ENCODE measurements around the gene METAP1D. TPM values are rescaled to one million over a fixed set of nuclear protein-coding genes. Genes with fewer than 3 reads are reported as not detected.

Gene METAP1D
- total RNA-seq, 1 experiment from 2014 or later, result 8.6 TPM

- no peak for DNase-seq (ENCODE audit: low read depth, low spot score)
- no TSS peak for BruUV-seq (replicated peaks)
- intact Hi-C loops (cut with micrococcal nuclease; ENCODE audit: unreplicated experiment), result no loop called here
- H3K27me3 ChIP-seq (ENCODE audit: control insufficient read depth, insufficient read depth, low read length), result no peaks in the 10 kb centered on the region
- in situ Hi-C loops (cut with HindIII; ENCODE audit: low pct_unique_long_range_greater_than_20kb, low sequenced_read_pairs), result no loop called here
- ChIA-PET POLR2A (interaction anchor here (0.6 to 0.7 kb wide), 2 partner anchors 29 to 191 kb away, joined by 8 to 13 read pairs; no protein-coding TSS in a partner anchor), CTCF (interaction anchor here (0.5 to 0.7 kb wide), 2 partner anchors 75 to 296 kb away, joined by 5 to 7 read pairs; no protein-coding TSS in a partner anchor)
- no peak overlapping the region for H3K4me3 ChIP-seq (ENCODE audit: low read depth in 2 of 2, low read length in 2 of 2)
- no peaks in the 10 kb centered on the region for H3K36me3 ChIP-seq (ENCODE audit: control insufficient read depth, insufficient read depth, low read length)
- TF ChIP-seq, protein P1, sequence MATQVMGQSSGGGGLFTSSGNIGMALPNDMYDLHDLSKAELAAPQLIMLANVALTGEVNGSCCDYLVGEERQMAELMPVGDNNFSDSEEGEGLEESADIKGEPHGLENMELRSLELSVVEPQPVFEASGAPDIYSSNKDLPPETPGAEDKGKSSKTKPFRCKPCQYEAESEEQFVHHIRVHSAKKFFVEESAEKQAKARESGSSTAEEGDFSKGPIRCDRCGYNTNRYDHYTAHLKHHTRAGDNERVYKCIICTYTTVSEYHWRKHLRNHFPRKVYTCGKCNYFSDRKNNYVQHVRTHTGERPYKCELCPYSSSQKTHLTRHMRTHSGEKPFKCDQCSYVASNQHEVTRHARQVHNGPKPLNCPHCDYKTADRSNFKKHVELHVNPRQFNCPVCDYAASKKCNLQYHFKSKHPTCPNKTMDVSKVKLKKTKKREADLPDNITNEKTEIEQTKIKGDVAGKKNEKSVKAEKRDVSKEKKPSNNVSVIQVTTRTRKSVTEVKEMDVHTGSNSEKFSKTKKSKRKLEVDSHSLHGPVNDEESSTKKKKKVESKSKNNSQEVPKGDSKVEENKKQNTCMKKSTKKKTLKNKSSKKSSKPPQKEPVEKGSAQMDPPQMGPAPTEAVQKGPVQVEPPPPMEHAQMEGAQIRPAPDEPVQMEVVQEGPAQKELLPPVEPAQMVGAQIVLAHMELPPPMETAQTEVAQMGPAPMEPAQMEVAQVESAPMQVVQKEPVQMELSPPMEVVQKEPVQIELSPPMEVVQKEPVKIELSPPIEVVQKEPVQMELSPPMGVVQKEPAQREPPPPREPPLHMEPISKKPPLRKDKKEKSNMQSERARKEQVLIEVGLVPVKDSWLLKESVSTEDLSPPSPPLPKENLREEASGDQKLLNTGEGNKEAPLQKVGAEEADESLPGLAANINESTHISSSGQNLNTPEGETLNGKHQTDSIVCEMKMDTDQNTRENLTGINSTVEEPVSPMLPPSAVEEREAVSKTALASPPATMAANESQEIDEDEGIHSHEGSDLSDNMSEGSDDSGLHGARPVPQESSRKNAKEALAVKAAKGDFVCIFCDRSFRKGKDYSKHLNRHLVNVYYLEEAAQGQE (IDR thresholded peaks at IDR 0.05; ENCODE audit: insufficient read depth in 1 of 2, low read depth in 2 of 2, low read length in 1 of 2), result no peak
- no peak overlapping the region for H3K27ac ChIP-seq (ENCODE audit: low read length)
- H3K4me1 ChIP-seq (ENCODE audit: control insufficient read depth, insufficient read depth, low read length), result no peaks in the 10 kb centered on the region
- no peak for ATAC-seq
- no peaks in the 10 kb centered on the region for H3K9me3 ChIP-seq (ENCODE audit: control insufficient read depth, insufficient read depth, low read depth, low read length)
Measured at GRCh38 chr2:172128484-172128883, 128.7 kb downstream of the METAP1D start.

DNA sequence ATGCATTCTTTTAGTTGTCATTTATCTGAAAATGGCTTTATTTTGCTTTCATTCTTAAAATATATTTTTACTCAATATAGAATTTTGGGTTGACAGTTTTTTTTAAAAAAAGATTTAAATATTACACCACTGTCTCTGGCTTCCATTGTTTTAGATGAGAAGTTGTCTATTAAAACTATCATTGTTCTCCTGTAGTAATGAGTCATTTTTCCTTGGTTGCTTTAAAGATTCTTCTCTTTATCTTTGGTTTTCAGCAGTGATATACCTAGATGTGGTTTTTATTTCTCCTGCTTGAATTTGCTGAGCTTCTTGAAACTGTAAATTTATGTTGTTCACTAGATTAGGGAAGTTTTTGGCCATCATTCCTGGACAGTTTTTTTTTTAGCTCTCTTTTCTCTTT is 129.7 kb downstream of the METAP1D start:
- no TSS peak for BruUV-seq (replicated peaks)
- ATAC-seq (no peak), DNase-seq (ENCODE audit: low read depth, low spot score) (no peak)
- intact Hi-C loops (cut with micrococcal nuclease; ENCODE audit: unreplicated experiment), result no loop called here
- CTCF ChIA-PET, result interaction anchor here (0.6 kb wide), 1 partner anchor 426 kb away, joined by 7 read pairs; no protein-coding TSS in a partner anchor
- Histone ChIP-seq H3K4me3 (ENCODE audit: low read depth in 2 of 2, low read length in 2 of 2) (no peak overlapping the region), H3K27ac (ENCODE audit: low read length) (no peak overlapping the region), H3K36me3 (ENCODE audit: control insufficient read depth, insufficient read depth, low read length) (no peaks in the 10 kb centered on the region), H3K9me3 (ENCODE audit: control insufficient read depth, insufficient read depth, low read depth, low read length) (no peaks in the 10 kb centered on the region), H3K27me3 (ENCODE audit: control insufficient read depth, insufficient read depth, low read length) (no peaks in the 10 kb centered on the region), H3K4me1 (ENCODE audit: control insufficient read depth, insufficient read depth, low read length) (no peaks in the 10 kb centered on the region)
- POLR2A ChIA-PET, result interaction anchor here (0.6 kb wide), 1 partner anchor 11 kb away, joined by 6 read pairs; no protein-coding TSS in a partner anchor
- in situ Hi-C loops (cut with HindIII; ENCODE audit: low pct_unique_long_range_greater_than_20kb, low sequenced_read_pairs), result no loop called here
- TF ChIP-seq TCF7L2 (IDR thresholded peaks at IDR 0.05; ENCODE audit: low read depth, low read length), result no peak
- no peak for TF ChIP-seq SIN3A (IDR thresholded peaks at IDR 0.05; ENCODE audit: borderline replicate concordance, insufficient read depth, low read depth, low read length)
- TF ChIP-seq, protein P1 (IDR thresholded peaks at IDR 0.05; ENCODE audit: insufficient read depth in 1 of 2, low read depth in 2 of 2, low read length in 1 of 2), result no peak
- TF ChIP-seq, protein P2, sequence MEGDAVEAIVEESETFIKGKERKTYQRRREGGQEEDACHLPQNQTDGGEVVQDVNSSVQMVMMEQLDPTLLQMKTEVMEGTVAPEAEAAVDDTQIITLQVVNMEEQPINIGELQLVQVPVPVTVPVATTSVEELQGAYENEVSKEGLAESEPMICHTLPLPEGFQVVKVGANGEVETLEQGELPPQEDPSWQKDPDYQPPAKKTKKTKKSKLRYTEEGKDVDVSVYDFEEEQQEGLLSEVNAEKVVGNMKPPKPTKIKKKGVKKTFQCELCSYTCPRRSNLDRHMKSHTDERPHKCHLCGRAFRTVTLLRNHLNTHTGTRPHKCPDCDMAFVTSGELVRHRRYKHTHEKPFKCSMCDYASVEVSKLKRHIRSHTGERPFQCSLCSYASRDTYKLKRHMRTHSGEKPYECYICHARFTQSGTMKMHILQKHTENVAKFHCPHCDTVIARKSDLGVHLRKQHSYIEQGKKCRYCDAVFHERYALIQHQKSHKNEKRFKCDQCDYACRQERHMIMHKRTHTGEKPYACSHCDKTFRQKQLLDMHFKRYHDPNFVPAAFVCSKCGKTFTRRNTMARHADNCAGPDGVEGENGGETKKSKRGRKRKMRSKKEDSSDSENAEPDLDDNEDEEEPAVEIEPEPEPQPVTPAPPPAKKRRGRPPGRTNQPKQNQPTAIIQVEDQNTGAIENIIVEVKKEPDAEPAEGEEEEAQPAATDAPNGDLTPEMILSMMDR (IDR thresholded peaks at IDR 0.05), result no peak

Other genes with a start within 250 kb of the METAP1D start
- 17.8 TPM for gene SLC25A12, start 105.7 kb upstream of the METAP1D start, total RNA-seq (2021; ENCODE audit: unreplicated experiment)
- 74.7 TPM for gene HAT1, start 77.5 kb upstream of the METAP1D start, total RNA-seq (2021; ENCODE audit: unreplicated experiment)
- gene DLX1, start 85.6 kb downstream of the METAP1D start, total RNA-seq (2021; ENCODE audit: unreplicated experiment), result 3.5 TPM
- 4.4 TPM for gene DLX2, start 102.9 kb downstream of the METAP1D start, total RNA-seq (2021; ENCODE audit: unreplicated experiment)

All from Panc1 (cell line).